ENCODE results near the gene TSPAN12. TPM values are rescaled to one million over a fixed set of nuclear protein-coding genes. Genes with fewer than 3 reads are reported as not detected.

Gene TSPAN12
- total RNA-seq, 1 donor from 2014 or later: 13.0 TPM

GRCh38 chr7:120742372-120742771 is 115.6 kb downstream of the TSPAN12 start:
- no peaks in the 10 kb centered on the region for H3K9me3 Mint-ChIP-seq (ENCODE audit: unreplicated experiment)
- peaks cover 3% of the 10 kb centered on the region for H3K4me1 Mint-ChIP-seq (ENCODE audit: low read depth, unreplicated experiment)
- no peaks in the 10 kb centered on the region for H3K4me1 ChIP-seq (ENCODE audit: insufficient read depth, low read length)
- H3K36me3 ChIP-seq (ENCODE audit: insufficient read depth, low read length): no peaks in the 10 kb centered on the region
- no peak overlapping the region for H3K9ac ChIP-seq (ENCODE audit: low read length)
- H3K4me2 ChIP-seq (ENCODE audit: low read length): no peak overlapping the region
- no peaks in the 10 kb centered on the region for H3K36me3 Mint-ChIP-seq (ENCODE audit: low read depth, unreplicated experiment)
- no peak overlapping the region for H3K27ac ChIP-seq (ENCODE audit: low read depth, low read length)
- H3K79me2 ChIP-seq (ENCODE audit: insufficient read depth, low read length): no peaks in the 10 kb centered on the region
- H3K4me3 Mint-ChIP-seq (ENCODE audit: unreplicated experiment): no peak overlapping the region
- H3K9me3 ChIP-seq (ENCODE audit: insufficient read depth, low read depth, low read length): no peaks in the 10 kb centered on the region
- FAIRE-seq (no peak), DNase-seq (ENCODE audit: low read depth) (no peak)
- no peaks in the 10 kb centered on the region for H4K20me1 ChIP-seq (ENCODE audit: insufficient read depth, low read length)
- no peak overlapping the region for H3K27ac Mint-ChIP-seq (ENCODE audit: unreplicated experiment)
- no peak overlapping the region for H3K4me3 ChIP-seq (ENCODE audit: insufficient read depth, low read depth, low read length)
- TF ChIP-seq CTCF (IDR thresholded peaks at IDR 0.05; ENCODE audit: insufficient read depth, low read depth, low read length) (no peak), EZH2 (IDR thresholded peaks at IDR 0.05; ENCODE audit: insufficient read depth, low read length) (no peak)
- H2AFZ ChIP-seq (ENCODE audit: low read depth, low read length): peak overlapping the region; percentile 54
- H3K27me3 ChIP-seq (ENCODE audit: insufficient read depth, low read length): no peaks in the 10 kb centered on the region
- H3K27me3 Mint-ChIP-seq (ENCODE audit: low read depth, unreplicated experiment): no peaks in the 10 kb centered on the region

DNA sequence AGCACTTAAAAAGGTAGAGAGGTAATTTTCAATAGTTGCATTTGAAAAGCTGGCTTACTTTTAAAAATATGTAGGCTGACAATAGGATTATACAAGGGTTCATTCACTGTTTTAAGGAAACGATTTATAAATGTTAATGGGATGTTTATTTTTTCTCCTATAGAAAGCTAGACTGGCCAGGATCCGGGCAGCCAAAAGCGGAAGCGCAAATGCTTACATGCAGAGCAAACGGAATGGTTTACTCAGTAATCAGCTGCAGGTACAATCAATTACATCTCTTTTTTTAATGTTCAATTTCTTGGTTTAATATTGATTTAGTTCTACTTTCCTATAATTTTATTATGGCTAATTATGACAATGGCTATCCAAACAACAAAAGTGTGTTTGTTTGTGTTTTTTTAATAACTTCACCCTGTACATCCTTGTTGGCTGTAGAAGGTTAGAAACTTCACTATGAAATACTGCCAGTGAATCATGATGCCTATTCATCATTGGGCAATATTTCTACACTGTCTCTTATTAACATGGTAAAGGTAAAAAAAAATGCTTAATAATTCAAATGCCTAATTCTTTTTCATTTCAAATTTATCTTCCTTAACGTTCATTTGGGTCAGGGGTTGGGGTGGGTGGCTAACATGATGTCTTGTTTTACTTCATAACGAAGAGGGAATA is 116.4 kb downstream of the TSPAN12 start:
- Mint-ChIP-seq H3K9me3 (ENCODE audit: unreplicated experiment) (no peaks in the 10 kb centered on the region), H3K36me3 (ENCODE audit: low read depth, unreplicated experiment) (no peaks in the 10 kb centered on the region), H3K4me3 (ENCODE audit: unreplicated experiment) (no peak overlapping the region), H3K4me1 (ENCODE audit: low read depth, unreplicated experiment) (peaks cover 3% of the 10 kb centered on the region), H3K27ac (ENCODE audit: unreplicated experiment) (no peak overlapping the region), H3K27me3 (ENCODE audit: low read depth, unreplicated experiment) (no peaks in the 10 kb centered on the region)
- Histone ChIP-seq H3K9ac (ENCODE audit: low read length) (no peak overlapping the region), H2AFZ (ENCODE audit: low read depth, low read length) (no peak overlapping the region), H3K4me2 (ENCODE audit: low read length) (no peak overlapping the region), H3K36me3 (ENCODE audit: insufficient read depth, low read length) (no peaks in the 10 kb centered on the region), H3K27ac (ENCODE audit: low read depth, low read length) (no peak overlapping the region), H3K27me3 (ENCODE audit: insufficient read depth, low read length) (no peaks in the 10 kb centered on the region), H4K20me1 (ENCODE audit: insufficient read depth, low read length) (no peaks in the 10 kb centered on the region), H3K4me1 (ENCODE audit: insufficient read depth, low read length) (no peaks in the 10 kb centered on the region), H3K79me2 (ENCODE audit: insufficient read depth, low read length) (no peaks in the 10 kb centered on the region), H3K9me3 (ENCODE audit: insufficient read depth, low read depth, low read length) (no peaks in the 10 kb centered on the region), H3K4me3 (ENCODE audit: insufficient read depth, low read depth, low read length) (no peak overlapping the region)
- no peak for FAIRE-seq
- DNase-seq (ENCODE audit: low read depth): no peak
- no peak for TF ChIP-seq EZH2 (IDR thresholded peaks at IDR 0.05; ENCODE audit: insufficient read depth, low read length)
- no peak for TF ChIP-seq CTCF (IDR thresholded peaks at IDR 0.05; ENCODE audit: insufficient read depth, low read depth, low read length)

- H3K36me3 ChIP-seq (ENCODE audit: insufficient read depth, low read length): no peaks in the 10 kb centered on the region
- TF ChIP-seq EZH2 (IDR thresholded peaks at IDR 0.05; ENCODE audit: insufficient read depth, low read length): no peak
- no peak for TF ChIP-seq CTCF (IDR thresholded peaks at IDR 0.05; ENCODE audit: insufficient read depth, low read depth, low read length)
- FAIRE-seq (no peak), DNase-seq (ENCODE audit: low read depth) (peak; percentile 41)
- no peak overlapping the region for H3K27ac ChIP-seq (ENCODE audit: low read depth, low read length)
- H3K4me3 ChIP-seq (ENCODE audit: insufficient read depth, low read depth, low read length): peak overlapping the region; percentile 47
- H3K36me3 Mint-ChIP-seq (ENCODE audit: low read depth, unreplicated experiment): no peaks in the 10 kb centered on the region
- no peaks in the 10 kb centered on the region for H3K9me3 ChIP-seq (ENCODE audit: insufficient read depth, low read depth, low read length)
- peak overlapping the region; percentile 29 for H2AFZ ChIP-seq (ENCODE audit: low read depth, low read length)
- H3K4me1 ChIP-seq (ENCODE audit: insufficient read depth, low read length): no peaks in the 10 kb centered on the region
- H3K9me3 Mint-ChIP-seq (ENCODE audit: unreplicated experiment): no peaks in the 10 kb centered on the region
- H3K9ac ChIP-seq (ENCODE audit: low read length): peak overlapping the region; percentile 47
- no peak overlapping the region for H3K4me3 Mint-ChIP-seq (ENCODE audit: unreplicated experiment)
- H3K27ac Mint-ChIP-seq (ENCODE audit: unreplicated experiment): no peak overlapping the region
- H3K4me2 ChIP-seq (ENCODE audit: low read length): peak overlapping the region; percentile 80
- no peaks in the 10 kb centered on the region for H4K20me1 ChIP-seq (ENCODE audit: insufficient read depth, low read length)
- H3K79me2 ChIP-seq (ENCODE audit: insufficient read depth, low read length): no peaks in the 10 kb centered on the region
- H3K27me3 ChIP-seq (ENCODE audit: insufficient read depth, low read length): no peaks in the 10 kb centered on the region
- H3K4me1 Mint-ChIP-seq (ENCODE audit: low read depth, unreplicated experiment): peaks cover 3% of the 10 kb centered on the region
- no peaks in the 10 kb centered on the region for H3K27me3 Mint-ChIP-seq (ENCODE audit: low read depth, unreplicated experiment)
Observed at GRCh38 chr7:120740348-120740747, 117.6 kb downstream of the TSPAN12 start.

Measured in astrocyte (in vitro differentiated cells and primary cell).